NCI-H82 treated with DMSO at 0.1 percent for 48 hours (cell line): Measurements from ENCODE around the gene CST7.

Source experiments
- DNase-seq: peaks from one replicate; lab custom pipeline; 2025; ENCODE audit not compliant: unreplicated experiment; lab: John Stamatoyannopoulos, UW

The CST7 gene

GRCh38 chr20:24984961-24985640 lies 36.0 kb downstream of the CST7 start:
- DNase-seq: no peak

- no peak for DNase-seq
Observed at GRCh38 chr20:24985802-24986201, 36.7 kb downstream of the CST7 start.

GRCh38 chr20:24986436-24987015 lies 37.5 kb downstream of the CST7 start:
- DNase-seq: no peak

GRCh38 chr20:24987244-24987643 lies 38.2 kb downstream of the CST7 start:
- no peak for DNase-seq

- no peak for DNase-seq
Observed at GRCh38 chr20:24987873-24988835, 39.1 kb downstream of the CST7 start.

GRCh38 chr20:24989162-24989561 lies 40.1 kb downstream of the CST7 start:
- no peak for DNase-seq

GRCh38 chr20:24990810-24991252 lies 41.8 kb downstream of the CST7 start:
- DNase-seq: no peak

GRCh38 chr20:24991897-24992486 lies 42.9 kb downstream of the CST7 start:
- DNase-seq: no peak

- DNase-seq: peak; percentile 85
Observed at GRCh38 chr20:24992487-24993205, 43.6 kb downstream of the CST7 start, which contains the start of gene APMAP. Gene APMAP, minus strand, starts transcription at chr20:24992751. Its CDS starts 63 bp downstream, at chr20:24992688.

- no peak for DNase-seq
Observed at GRCh38 chr20:24993337-24994185, 44.5 kb downstream of the CST7 start.

- no peak for DNase-seq
Observed at GRCh38 chr20:24994186-24994465, 45.1 kb downstream of the CST7 start.

- DNase-seq: peak; percentile 53
Observed at GRCh38 chr20:24994470-24995368, 45.6 kb downstream of the CST7 start.

GRCh38 chr20:24995741-24996448 lies 46.8 kb downstream of the CST7 start:
- DNase-seq: no peak

- no peak for DNase-seq
Observed at GRCh38 chr20:24996449-24997377, 47.6 kb downstream of the CST7 start.

GRCh38 chr20:24998121-24998520 lies 49.1 kb downstream of the CST7 start:
- no peak for DNase-seq

- DNase-seq: no peak
Observed at GRCh38 chr20:24998631-24999445, 49.8 kb downstream of the CST7 start.
